Heart right ventricle (tissue), 16 donors: Measurements from ENCODE around the gene PCCA. TPM values are rescaled to one million over a fixed set of nuclear protein-coding genes. Genes with fewer than 3 reads are reported as not detected.

Source experiments
- ATAC-seq, 8 donors: fragments of 200-7000 bp; cut with Tn5 transposase; one replicate each; pipeline ENCODE4 v1.9.1; 2020; ENCODE audit warnings: mild to moderate bottlenecking in 8 of 8, moderate library complexity in 8 of 8, moderate number of reproducible peaks in 1 of 8
- DNase-seq, 2 donors: peaks; one replicate each; pipeline ENCODE4 v3.0.0-alpha.2; 2020
- H3K27ac ChIP-seq, 10 donors: fragments of 200-600 bp; sonication (generic) in 2 of 10; one replicate each; pipeline versions ENCODE4 v1.5.0 to v1.8.0; 2020 to 2022; ENCODE audit warnings: mild to moderate bottlenecking in 3 of 10
- H3K27me3 ChIP-seq, 7 donors: fragments of 200-600 bp; one replicate each; pipeline ENCODE4 v1.8.0; 2021 to 2022; ENCODE audit warnings: mild to moderate bottlenecking in 2 of 7
- H3K36me3 ChIP-seq, 9 donors: fragments of 200-600 bp; sonication (generic) in 1 of 9; one replicate each; pipeline versions ENCODE4 v1.5.0 to v1.8.0; 2020 to 2022; ENCODE audit warnings: mild to moderate bottlenecking in 2 of 9
- H3K4me1 ChIP-seq, 9 donors: fragments of 200-600 bp; sonication (generic) in 1 of 9; one replicate each; pipeline versions ENCODE4 v1.5.0 to v1.8.0; 2020 to 2022; ENCODE audit warnings: mild to moderate bottlenecking in 4 of 9
- H3K4me3 ChIP-seq, 10 donors: fragments of 200-600 bp; sonication (generic) in 2 of 10; one replicate each; pipeline versions ENCODE4 v1.5.0 to v1.8.0; 2020 to 2022; ENCODE audit warnings: mild to moderate bottlenecking in 7 of 10, moderate library complexity in 2 of 10
- H3K9me3 ChIP-seq, 11 donors: fragments of 200-600 bp in 10 of 11; sonication (generic) in 2 of 11; one replicate each; pipeline versions ENCODE4 v1.5.0 to v1.8.0; 2013 to 2022; ENCODE audit warnings: mild to moderate bottlenecking in 2 of 11, control low read depth in 1 of 11, moderate library complexity in 1 of 11
- WGBS, 2 donors: extraction: QIAGEN DNeasy Blood & Tissue Kit; methylation state at CpG; one replicate each; pipeline ENCODE4 v1.1.7; 2013; ENCODE audit warnings: inconsistent platforms in 1 of 2; 5-methylcytosine and 5-hydroxymethylcytosine counted together
- intact Hi-C, 10 donors: fragments of 100-400 bp; cut with DNase I; formaldehyde crosslinking; loops; one replicate each; pipeline versions ENCODE4 v1.11.1 to v1.14.2; 2022
- polyA plus RNA-seq, 2 donors: library from polyadenylated mRNA; stranded (reverse); fragments of 200-250 nt; gene quantifications; one replicate each; pipeline ENCODE4 v1.2.3, GENCODE V29; 2013
- total RNA-seq, 10 donors: library from RNA; stranded (reverse); fragmentation: NEBNext Ultra II Directional in 3 of 10; extraction: Animal tissue kit (Norgen Biotek cat#: 25700) in 3 of 10; gene quantifications; one replicate each; pipeline versions ENCODE4 v1.2.1 to v1.2.4, GENCODE V29; 2021 to 2023
- TF ChIP-seq, protein P1 (sequence below), 9 donors: fragments of 200-600 bp; sonication (generic) in 2 of 9; IDR thresholded peaks; one replicate each; pipeline versions ENCODE4 v1.5.0 to v1.8.0; 2021 to 2022; ENCODE audit warnings: antibody characterized with exemption in 9 of 9, mild to moderate bottlenecking in 5 of 9, moderate library complexity in 1 of 9
- donor health status: Arrhythmogenic right ventricular cardiomyopathy.
- donor health status: ischemic (EF 13 %, LVEDD 7.1; RV severe dilation, severe dysfunction).
- donor health status: healthy with polysubstance abuse.
- donor health status: DM: no; HTN: yes; CAD: no.
- donor health status: DM: no; HTN: no; CAD: no.
- donor health status: ischemic (EF 25% LVEDD 6.9; RV normal size, moderate dysfunction).
- donor health status: ischemic (EF 25% LVEDD 5.7; RV mildly dilated, moderate dysfunction).
- donor health status: healthy.
- donor health status: DM: yes; HTN: yes; CAD: no.
- donor health status: Ischemic cardiomyopathy.
- donor health status: ischemic (EF 35%, LVEDD 5.7; RV mildly dilated, moderate dysfunction).
- donor health status: nonischemic (EF 11% LVEDD 7.7; RV severe dilation, severe dysfunction).
- donor health status: DM: yes; HTN: yes; CAD: no.
- donor health status: PGD.
- donor health status: ischemic (EF 29% LVEDD 5.4; RV normal size, mild dysfunction).
- donor health status: nonischemic (EF 23%, LVEDD 6.1; RV moderate dilation, normal function).

Gene PCCA
- total and polyA plus RNA-seq, 12 donors, result 21.2 to 71.9 (median 60.7) TPM

- ATAC-seq (no peak), DNase-seq (no peak)
- peaks cover 0 to 11% (median 0%) of the 10 kb centered on the region in 9 donors for H3K4me1 ChIP-seq
- H3K4me3 ChIP-seq, result no peak overlapping the region
- H3K27me3 ChIP-seq, result no peaks in the 10 kb centered on the region
- intact Hi-C loops, result no loop called here
- H3K9me3 ChIP-seq, result no peaks in the 10 kb centered on the region
- no peak overlapping the region for H3K27ac ChIP-seq
- peaks cover 0 to 6% (median 0%) of the 10 kb centered on the region in 9 donors for H3K36me3 ChIP-seq
- WGBS, 2 donors, result 89 to 93% methylated on average over 2 of the region's 2 CpGs
- TF ChIP-seq, protein P1, sequence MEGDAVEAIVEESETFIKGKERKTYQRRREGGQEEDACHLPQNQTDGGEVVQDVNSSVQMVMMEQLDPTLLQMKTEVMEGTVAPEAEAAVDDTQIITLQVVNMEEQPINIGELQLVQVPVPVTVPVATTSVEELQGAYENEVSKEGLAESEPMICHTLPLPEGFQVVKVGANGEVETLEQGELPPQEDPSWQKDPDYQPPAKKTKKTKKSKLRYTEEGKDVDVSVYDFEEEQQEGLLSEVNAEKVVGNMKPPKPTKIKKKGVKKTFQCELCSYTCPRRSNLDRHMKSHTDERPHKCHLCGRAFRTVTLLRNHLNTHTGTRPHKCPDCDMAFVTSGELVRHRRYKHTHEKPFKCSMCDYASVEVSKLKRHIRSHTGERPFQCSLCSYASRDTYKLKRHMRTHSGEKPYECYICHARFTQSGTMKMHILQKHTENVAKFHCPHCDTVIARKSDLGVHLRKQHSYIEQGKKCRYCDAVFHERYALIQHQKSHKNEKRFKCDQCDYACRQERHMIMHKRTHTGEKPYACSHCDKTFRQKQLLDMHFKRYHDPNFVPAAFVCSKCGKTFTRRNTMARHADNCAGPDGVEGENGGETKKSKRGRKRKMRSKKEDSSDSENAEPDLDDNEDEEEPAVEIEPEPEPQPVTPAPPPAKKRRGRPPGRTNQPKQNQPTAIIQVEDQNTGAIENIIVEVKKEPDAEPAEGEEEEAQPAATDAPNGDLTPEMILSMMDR (IDR thresholded peaks at IDR 0.05), result no peak
Measured at GRCh38 chr13:100298116-100298681, 209.3 kb downstream of the PCCA start.

DNA sequence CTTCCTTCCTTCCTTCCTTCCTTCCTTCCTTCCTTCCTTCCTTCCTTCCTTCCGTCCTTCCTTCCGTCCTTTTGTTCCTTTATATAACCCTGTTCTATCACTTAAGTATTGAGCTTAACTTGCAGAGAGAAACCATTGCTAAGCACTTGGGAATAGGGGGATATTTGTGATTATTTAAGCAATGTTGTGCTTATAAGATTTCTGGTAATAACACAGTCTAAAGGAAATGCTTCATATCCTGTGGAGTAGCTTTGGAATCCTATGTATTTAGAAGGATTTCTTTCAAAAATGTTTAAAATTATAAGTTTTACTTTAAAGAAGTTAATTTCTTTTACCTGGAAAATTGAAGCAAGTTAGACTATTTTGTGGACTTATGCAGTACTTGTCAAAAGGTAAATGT is 209.8 kb downstream of the PCCA start:
- no peak overlapping the region for H3K27ac ChIP-seq
- DNase-seq, result no peak
- peaks cover 0 to 11% (median 0%) of the 10 kb centered on the region in 9 donors for H3K4me1 ChIP-seq
- intact Hi-C loops, result no loop called here
- no peaks in the 10 kb centered on the region for H3K9me3 ChIP-seq
- WGBS, 2 donors, result 91% methylated on average over 2 of the region's 2 CpGs; no CpG with 5 or more reads in 1 of the 2 donors
- no peak overlapping the region for H3K4me3 ChIP-seq
- no peaks in the 10 kb centered on the region for H3K27me3 ChIP-seq
- TF ChIP-seq, protein P1 (IDR thresholded peaks at IDR 0.05), result no peak
- peaks cover 0 to 11% (median 0%) of the 10 kb centered on the region in 9 donors for H3K36me3 ChIP-seq
- no peak for ATAC-seq

- DNase-seq, result no peak
- ATAC-seq, result no peak
- no peaks in the 10 kb centered on the region for H3K27me3 ChIP-seq
- TF ChIP-seq, protein P1 (IDR thresholded peaks at IDR 0.05), result no peak
- WGBS, 2 donors, result 82 to 83% methylated on average over 3 of the region's 3 CpGs
- intact Hi-C loops, result no loop called here
- H3K9me3 ChIP-seq, result no peaks in the 10 kb centered on the region
- H3K4me1 ChIP-seq, result peaks cover 0 to 11% (median 0%) of the 10 kb centered on the region in 9 donors
- no peak overlapping the region for H3K4me3 ChIP-seq
- H3K27ac ChIP-seq, result no peak overlapping the region
- peaks cover 0 to 14% (median 0%) of the 10 kb centered on the region in 9 donors for H3K36me3 ChIP-seq
Measured at GRCh38 chr13:100300243-100300642, 211.3 kb downstream of the PCCA start.

- Histone ChIP-seq H3K27ac (no peak overlapping the region), H3K27me3 (no peaks in the 10 kb centered on the region), H3K9me3 (no peaks in the 10 kb centered on the region), H3K4me3 (no peak overlapping the region), H3K36me3 (peaks cover 0 to 14% (median 0%) of the 10 kb centered on the region in 9 donors), H3K4me1 (peaks cover 0 to 11% (median 0%) of the 10 kb centered on the region in 9 donors)
- intact Hi-C loops, result no loop called here
- ATAC-seq (no peak), DNase-seq (no peak)
- 91% methylated on average over 4 of the region's 4 CpGs for WGBS, 2 donors
- TF ChIP-seq, protein P1 (IDR thresholded peaks at IDR 0.05), result no peak
Measured at GRCh38 chr13:100300708-100301107, 211.8 kb downstream of the PCCA start.
